Raji (cell line): Measurements from ENCODE around the gene C9orf152.

ENCODE experiments used
- POLR2A ChIP-seq: IDR thresholded peaks from 2 replicates; pipeline ENCODE4 v1.6.1; 2011; ENCODE audit warnings: low read depth, low read length, control low read depth; ENCODE audit not compliant: insufficient read depth

The C9orf152 gene, protein sequence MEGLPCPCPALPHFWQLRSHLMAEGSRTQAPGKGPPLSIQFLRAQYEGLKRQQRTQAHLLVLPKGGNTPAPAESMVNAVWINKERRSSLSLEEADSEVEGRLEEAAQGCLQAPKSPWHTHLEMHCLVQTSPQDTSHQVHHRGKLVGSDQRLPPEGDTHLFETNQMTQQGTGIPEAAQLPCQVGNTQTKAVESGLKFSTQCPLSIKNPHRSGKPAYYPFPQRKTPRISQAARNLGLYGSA

GRCh38 chr9:110208031-110208430 is at the start of gene C9orf152:
TSS of gene C9orf152 (minus strand) at chr9:110208159. CDS start at chr9:110207579, 580 bp downstream.
- TF ChIP-seq POLR2A = no peak

- TF ChIP-seq POLR2A = no peak
These were observed 49.3 kb upstream of the C9orf152 start for GRCh38 chr9:110257097-110257841.

- TF ChIP-seq POLR2A = peak; percentile 96
These were observed 48.6 kb upstream of the C9orf152 start, which contains the start of gene TXN for GRCh38 chr9:110256380-110257096. TSS of gene TXN (minus strand) at chr9:110256507. CDS start at chr9:110256435, 72 bp downstream.

DNA sequence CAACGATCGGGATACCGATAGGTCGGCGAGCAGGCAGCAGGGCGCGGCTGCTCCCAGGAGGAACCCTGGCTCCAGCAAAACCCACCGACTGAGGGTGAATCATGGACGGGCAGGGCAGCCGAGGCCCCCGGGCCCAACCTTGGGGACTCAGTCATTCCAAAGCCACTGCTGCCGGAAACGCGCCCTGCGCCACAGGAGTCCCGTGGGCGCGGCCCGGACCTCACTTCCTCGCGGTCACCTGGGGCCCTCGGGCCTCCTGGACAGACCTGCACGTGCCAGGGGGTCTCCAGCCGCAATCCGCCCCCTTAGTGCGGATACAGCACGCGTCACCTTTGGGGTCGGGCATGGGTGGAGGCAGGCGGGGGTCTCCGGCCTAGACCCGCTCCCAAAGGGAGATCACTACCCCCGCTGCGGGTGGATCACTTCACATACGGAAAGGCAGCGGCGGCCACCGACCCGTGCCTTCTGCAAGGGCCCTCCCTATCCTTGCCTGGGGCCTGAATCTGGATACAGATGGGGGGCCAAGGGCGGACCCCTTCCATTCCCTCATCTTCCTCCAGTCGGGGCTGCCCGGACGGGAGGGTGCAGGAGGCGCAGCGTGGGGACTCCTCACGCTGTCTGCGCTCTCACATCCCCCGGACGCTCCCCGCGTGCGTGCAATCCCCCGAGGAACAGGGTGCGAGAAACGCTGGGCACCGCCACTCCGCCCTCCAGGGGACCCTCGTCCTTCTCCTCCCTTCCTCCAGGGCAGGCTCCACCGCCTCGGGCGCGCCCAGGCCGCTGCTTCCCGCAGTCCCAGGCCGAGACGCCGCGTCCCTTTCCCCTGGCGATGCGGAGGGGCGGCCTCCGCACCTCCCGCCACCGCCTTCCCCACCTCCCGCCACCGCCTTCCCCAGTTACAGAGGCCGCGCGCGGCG is 47.8 kb upstream of the C9orf152 start:
- peak; percentile 24; the same call in 1 of the 2 replicates for TF ChIP-seq POLR2A

GRCh38 chr9:110255034-110255462 is 47.1 kb upstream of the C9orf152 start:
- no peak for TF ChIP-seq POLR2A

DNA sequence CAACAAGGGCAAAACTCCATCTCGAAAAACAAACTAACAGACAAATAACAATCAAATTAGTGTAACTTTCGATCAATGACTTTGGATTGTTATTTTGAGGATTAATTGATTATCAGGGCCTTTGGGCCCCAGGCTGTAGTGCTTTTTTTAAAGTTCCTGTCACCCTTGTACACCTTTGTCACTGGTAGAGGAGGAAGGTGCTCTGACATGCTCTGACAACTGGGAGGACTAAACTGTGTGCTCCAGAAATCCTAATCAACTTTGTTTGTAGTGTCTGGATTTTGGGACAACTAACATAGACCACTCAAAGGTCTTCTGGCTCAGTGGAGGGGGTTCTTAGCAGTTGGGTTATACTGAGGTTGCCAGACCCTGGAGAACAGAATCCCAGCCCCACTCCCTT is 46.5 kb upstream of the C9orf152 start:
- TF ChIP-seq POLR2A = no peak

GRCh38 chr9:110252509-110253139 is 44.7 kb upstream of the C9orf152 start:
- TF ChIP-seq POLR2A = no peak

DNA sequence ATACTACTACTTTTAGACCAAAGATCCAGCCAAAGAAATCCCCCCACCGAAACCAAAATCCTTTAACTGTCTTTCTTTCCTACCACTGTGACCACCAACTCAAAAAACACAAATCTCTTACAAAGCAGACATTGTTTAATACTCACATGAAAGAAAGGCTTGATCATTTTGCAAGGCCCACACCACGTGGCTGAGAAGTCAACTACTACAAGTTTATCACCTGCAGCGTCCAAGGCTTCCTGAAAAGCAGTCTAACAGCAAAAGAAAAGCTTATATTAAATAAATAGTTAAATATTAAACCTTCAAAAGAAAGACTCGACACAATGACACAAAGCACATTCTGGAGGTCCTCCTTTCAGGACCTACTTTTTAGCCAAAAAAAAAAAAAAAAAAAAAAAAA is 43.3 kb upstream of the C9orf152 start:
- TF ChIP-seq POLR2A = no peak

DNA sequence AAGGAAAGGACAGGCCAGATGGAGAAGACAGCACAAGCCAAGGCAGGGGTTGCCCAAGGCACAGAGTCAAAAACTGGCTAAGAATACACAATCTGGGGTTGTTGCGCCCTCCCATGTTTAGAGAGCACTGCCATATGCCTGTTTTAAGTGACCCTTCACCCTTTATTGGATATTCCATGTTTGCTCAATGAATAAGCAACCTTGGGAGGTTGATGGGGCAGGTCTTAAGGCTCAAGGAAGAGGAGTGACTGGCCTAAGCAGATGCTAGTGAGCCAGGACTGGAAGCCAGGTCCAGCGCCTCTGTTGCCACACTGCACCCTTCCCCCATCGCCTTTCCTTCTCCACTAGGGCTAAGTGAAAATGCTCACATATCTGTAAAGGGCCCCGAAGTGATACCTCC is 41.6 kb upstream of the C9orf152 start:
- no peak for TF ChIP-seq POLR2A

GRCh38 chr9:110248361-110248760 is 40.4 kb upstream of the C9orf152 start:
- no peak for TF ChIP-seq POLR2A

DNA sequence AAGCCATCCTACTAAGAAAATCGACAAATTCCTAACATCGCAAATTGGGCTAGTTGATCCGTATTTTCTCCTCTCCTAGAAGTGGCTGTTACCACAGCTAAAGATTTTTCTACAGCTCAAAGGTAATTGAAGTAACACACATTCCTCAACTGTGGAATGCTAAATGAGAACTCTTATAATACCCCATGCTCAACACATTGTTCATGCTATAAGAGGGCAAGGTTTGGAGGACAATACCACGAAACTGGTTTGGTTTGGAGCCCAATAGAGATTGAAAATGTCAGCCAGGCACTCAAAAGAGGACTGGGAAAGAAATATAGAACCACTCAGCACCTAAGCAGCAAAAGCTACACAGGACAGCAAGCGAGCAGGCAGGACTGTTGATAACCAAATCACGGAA is 38.3 kb upstream of the C9orf152 start:
- TF ChIP-seq POLR2A = no peak

DNA sequence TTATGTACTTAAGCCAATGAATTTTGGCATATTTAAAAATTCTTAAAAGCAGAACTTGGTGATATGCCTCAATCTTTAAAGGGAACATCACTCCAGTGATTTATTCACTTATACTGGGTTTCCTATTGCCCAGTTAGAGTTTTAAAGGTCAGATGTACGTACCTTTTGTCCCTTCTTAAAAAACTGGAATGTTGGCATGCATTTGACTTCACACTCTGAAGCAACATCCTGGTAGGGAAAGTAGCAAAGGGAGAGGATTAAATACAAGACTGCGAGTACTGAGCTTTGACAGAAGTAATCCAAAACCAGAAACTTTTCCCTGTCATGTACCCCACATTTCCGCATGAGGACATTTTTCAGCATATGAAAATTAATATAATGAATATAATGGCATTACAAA is 36.7 kb upstream of the C9orf152 start:
- TF ChIP-seq POLR2A = no peak

DNA sequence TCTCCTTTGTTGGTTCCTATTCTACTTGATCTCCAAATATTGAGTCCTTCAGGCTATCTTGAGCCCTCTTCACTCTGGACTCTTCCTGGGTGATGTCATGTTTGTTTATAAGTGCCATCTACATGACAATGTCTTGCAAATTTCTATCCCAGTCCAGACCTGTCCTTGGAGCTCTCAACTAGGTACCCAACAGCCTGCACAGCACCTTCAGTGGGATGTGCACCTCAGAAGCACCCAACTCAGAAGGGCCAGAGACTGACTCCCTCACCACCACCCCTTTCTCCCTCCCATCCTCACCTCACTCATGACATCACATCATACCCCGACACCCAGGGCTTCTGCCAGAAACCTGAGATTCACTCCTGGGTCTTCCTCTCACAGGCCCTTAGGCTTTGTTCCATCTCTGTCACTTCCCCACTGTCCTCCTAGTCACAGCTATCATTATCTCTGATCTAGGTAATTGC is 33.9 kb upstream of the C9orf152 start:
- no peak for TF ChIP-seq POLR2A

- no peak for TF ChIP-seq POLR2A
These were observed 33.4 kb upstream of the C9orf152 start for GRCh38 chr9:110241260-110241857.
